Measurements from ENCODE around the gene U2AF1L4. TPM values are rescaled to one million over a fixed set of nuclear protein-coding genes. Genes with fewer than 3 reads are reported as not detected.

Gene U2AF1L4
- polyA plus RNA-seq, result 10 to 100 TPM; 13.2 to 30.3 (median 28.8) TPM

- H3K27ac ChIP-seq (ENCODE audit: low read depth, low read length), result peak within 1 kb of the TSS; percentile 98
- 0% methylated on average over 40 of the region's 40 CpGs for WGBS, 3 donors
These were observed at the start of gene U2AF1L4, which contains the start of gene PSENEN for GRCh38 chr19:35745328-35746086. Gene U2AF1L4 (minus strand): TSS chr19:35745418. CDS start chr19:35745391, 27 bp downstream. Gene PSENEN (plus strand): TSS chr19:35745651. CDS start chr19:35745931, 280 bp downstream.

- WGBS, 3 donors, result 62 to 87% (median 72%) methylated on average over 7 of the region's 7 CpGs
- H3K27ac ChIP-seq (ENCODE audit: low read depth, low read length), result no peak overlapping the region
These were observed 48.4 kb upstream of the U2AF1L4 start for GRCh38 chr19:35793381-35794165.

GRCh38 chr19:35792888-35793287 lies 47.7 kb upstream of the U2AF1L4 start:
- no peak overlapping the region for H3K27ac ChIP-seq (ENCODE audit: low read depth, low read length)
- 74 to 90% (median 79%) methylated on average over 8 of the region's 8 CpGs for WGBS, 3 donors

GRCh38 chr19:35792312-35792711 lies 47.1 kb upstream of the U2AF1L4 start:
- WGBS, 3 donors, result 86 to 90% (median 88%) methylated on average over 14 to 15 of the region's 15 CpGs

GRCh38 chr19:35791814-35792279 lies 46.6 kb upstream of the U2AF1L4 start:
- H3K27ac ChIP-seq (ENCODE audit: low read depth, low read length), result no peak overlapping the region
- WGBS, 3 donors, result 84 to 90% (median 88%) methylated on average over 6 to 9 of the region's 9 CpGs

More at GRCh38 chr19:35792312-35792711, 47.1 kb upstream of the U2AF1L4 start:
- H3K27ac ChIP-seq (ENCODE audit: low read depth, low read length), result no peak overlapping the region

GRCh38 chr19:35790981-35791813 lies 46.0 kb upstream of the U2AF1L4 start:
- WGBS, 3 donors, result 45 to 76% (median 66%) methylated on average over 20 of the region's 20 CpGs
- no peak overlapping the region for H3K27ac ChIP-seq (ENCODE audit: low read depth, low read length)

GRCh38 chr19:35789978-35790944 lies 45.0 kb upstream of the U2AF1L4 start:
- 85 to 93% (median 85%) methylated on average over 17 to 19 of the region's 19 CpGs for WGBS, 3 donors
- no peak overlapping the region for H3K27ac ChIP-seq (ENCODE audit: low read depth, low read length)

- 85 to 90% (median 88%) methylated on average over 11 of the region's 11 CpGs for WGBS, 3 donors
- H3K27ac ChIP-seq (ENCODE audit: low read depth, low read length), result no peak overlapping the region
These were observed 44.2 kb upstream of the U2AF1L4 start for GRCh38 chr19:35789195-35789977.

GRCh38 chr19:35788205-35788960 lies 43.2 kb upstream of the U2AF1L4 start:
- H3K27ac ChIP-seq (ENCODE audit: low read depth, low read length), result no peak overlapping the region
- 82 to 85% (median 83%) methylated on average over 12 of the region's 12 CpGs for WGBS, 3 donors

GRCh38 chr19:35787227-35787799 lies 42.1 kb upstream of the U2AF1L4 start:
- H3K27ac ChIP-seq (ENCODE audit: low read depth, low read length), result no peak overlapping the region
- 94 to 96% (median 96%) methylated on average over 12 to 15 of the region's 15 CpGs for WGBS, 3 donors

GRCh38 chr19:35786299-35787160 lies 41.3 kb upstream of the U2AF1L4 start:
- H3K27ac ChIP-seq (ENCODE audit: low read depth, low read length), result no peak overlapping the region
- 87 to 91% (median 89%) methylated on average over 24 to 31 of the region's 31 CpGs for WGBS, 3 donors

- H3K27ac ChIP-seq (ENCODE audit: low read depth, low read length), result no peak overlapping the region
- 90 to 94% (median 91%) methylated on average over 10 of the region's 10 CpGs for WGBS, 3 donors
These were observed 40.1 kb upstream of the U2AF1L4 start for GRCh38 chr19:35785339-35785627.

- 81 to 87% (median 86%) methylated on average over 26 to 45 of the region's 45 CpGs for WGBS, 3 donors
- no peak overlapping the region for H3K27ac ChIP-seq (ENCODE audit: low read depth, low read length)
These were observed 39.5 kb upstream of the U2AF1L4 start for GRCh38 chr19:35784503-35785338.

Measured in adipose tissue (tissue), 3 donors.